ENCODE measurements around the gene ATP11C. TPM values are rescaled to one million over a fixed set of nuclear protein-coding genes. Genes with fewer than 3 reads are reported as not detected.
"Not testable (repeated sequence)": the region's sequence is repeated elsewhere in the genome, so short reads cannot be mapped to it uniquely, and the experiment has no call there.

The ATP11C gene
- total RNA-seq, result 10 to 100 TPM; 15.0 to 21.6 TPM

- Mint-ChIP-seq H3K27me3 (no peaks in the 10 kb centered on the region), H3K36me3 (ENCODE audit: low read depth) (peaks cover 1% of the 10 kb centered on the region), H3K27ac (peak within 1 kb of the TSS; percentile 93), H3K9me3 (ENCODE audit: low read depth) (no peaks in the 10 kb centered on the region), H3K4me3 (peak within 1 kb of the TSS; percentile 79), H3K4me1 (peaks cover 22% of the 10 kb centered on the region)
- ChIA-PET CTCF (interaction anchor here (0.7 kb wide), 1 partner anchor 456 kb away, joined by 4 read pairs; no protein-coding TSS in a partner anchor), POLR2A (interaction anchor here (0.5 to 1.0 kb wide), 3 partner anchors 9 to 121 kb away, joined by 3 to 4 read pairs (median 3); no protein-coding TSS in a partner anchor)
- peak; percentile 90 for DNase-seq
- peak; percentile 88 for ATAC-seq
- intact Hi-C loops (cut with DNase I, micrococcal nuclease), result loop anchor here (2.0 to 10.0 kb wide), 3 partner anchors 168 to 198 kb away; no protein-coding TSS in a partner anchor
Observed at GRCh38 chrX:139932901-139933796, at the start of gene ATP11C. ATP11C (minus strand) TSS chrX:139933053; CDS start chrX:139932042, 1,011 bp downstream.

GRCh38 chrX:139974471-139974870, 41.6 kb upstream of the ATP11C start:
- no peak for DNase-seq
- H3K9me3 Mint-ChIP-seq (ENCODE audit: low read depth), result no peaks in the 10 kb centered on the region
- intact Hi-C loops (cut with DNase I, micrococcal nuclease), result loop anchor here in 1 of 2 experiments (5.0 to 10.0 kb wide), 4 partner anchors 410 to 1850 kb away; no protein-coding TSS in a partner anchor
- no peaks in the 10 kb centered on the region for H3K36me3 Mint-ChIP-seq (ENCODE audit: low read depth)
- peaks cover 5% of the 10 kb centered on the region for H3K27me3 Mint-ChIP-seq
- H3K27ac Mint-ChIP-seq, result no peak overlapping the region
- ChIA-PET CTCF (interaction anchor here (0.6 kb wide), 2 partner anchors 469 to 965 kb away, joined by 3 read pairs; no protein-coding TSS in a partner anchor), POLR2A (no interaction called here)
- no peaks in the 10 kb centered on the region for H3K4me1 Mint-ChIP-seq
- no peak overlapping the region for H3K4me3 Mint-ChIP-seq
- no peak for ATAC-seq

GRCh38 chrX:139972629-139973624, 40.1 kb upstream of the ATP11C start:
- CTCF ChIA-PET, result no interaction called here
- intact Hi-C loops (cut with DNase I, micrococcal nuclease), result loop anchor here in 1 of 2 experiments (5.0 to 10.0 kb wide), 4 partner anchors 408 to 1848 kb away; no protein-coding TSS in a partner anchor
- Mint-ChIP-seq H3K9me3 (ENCODE audit: low read depth) (no peaks in the 10 kb centered on the region), H3K27ac (no peak overlapping the region), H3K36me3 (ENCODE audit: low read depth) (no peaks in the 10 kb centered on the region), H3K4me1 (no peaks in the 10 kb centered on the region), H3K4me3 (no peak overlapping the region), H3K27me3 (peaks cover 5% of the 10 kb centered on the region)
- POLR2A ChIA-PET, result no interaction called here
- DNase-seq (no peak), ATAC-seq (no peak)

- H3K4me1 Mint-ChIP-seq, result no peaks in the 10 kb centered on the region
- H3K4me3 Mint-ChIP-seq, result no peak overlapping the region
- intact Hi-C loops (cut with DNase I, micrococcal nuclease), result loop anchor here in 1 of 2 experiments (5.0 to 10.0 kb wide), 4 partner anchors 407 to 1847 kb away; no protein-coding TSS in a partner anchor
Observed at GRCh38 chrX:139972113-139972512, 39.3 kb upstream of the ATP11C start.

GRCh38 chrX:139971394-139971749, 38.5 kb upstream of the ATP11C start:
- Mint-ChIP-seq H3K4me1 (no peaks in the 10 kb centered on the region), H3K27me3 (peaks cover 5% of the 10 kb centered on the region), H3K27ac (no peak overlapping the region), H3K4me3 (no peak overlapping the region), H3K9me3 (ENCODE audit: low read depth) (no peaks in the 10 kb centered on the region), H3K36me3 (ENCODE audit: low read depth) (no peaks in the 10 kb centered on the region)
- ChIA-PET POLR2A (no interaction called here), CTCF (interaction anchor here (0.6 kb wide), 1 partner anchor 151 kb away, joined by 3 read pairs; no protein-coding TSS in a partner anchor)
- intact Hi-C loops (cut with DNase I, micrococcal nuclease), result loop anchor here in 1 of 2 experiments (5.0 to 10.0 kb wide), 4 partner anchors 407 to 1847 kb away; no protein-coding TSS in a partner anchor
- no peak for DNase-seq
- ATAC-seq, result no peak

More at GRCh38 chrX:139972113-139972512, 39.3 kb upstream of the ATP11C start:
- ChIA-PET CTCF (no interaction called here), POLR2A (no interaction called here)
- no peak overlapping the region for H3K27ac Mint-ChIP-seq
- no peak for DNase-seq
- H3K9me3 Mint-ChIP-seq (ENCODE audit: low read depth), result no peaks in the 10 kb centered on the region
- no peaks in the 10 kb centered on the region for H3K36me3 Mint-ChIP-seq (ENCODE audit: low read depth)
- peaks cover 5% of the 10 kb centered on the region for H3K27me3 Mint-ChIP-seq
- ATAC-seq, result no peak

- Mint-ChIP-seq H3K36me3 (ENCODE audit: low read depth) (no peaks in the 10 kb centered on the region), H3K4me3 (no peak overlapping the region), H3K27ac (no peak overlapping the region), H3K27me3 (peaks cover 5% of the 10 kb centered on the region), H3K4me1 (no peaks in the 10 kb centered on the region), H3K9me3 (ENCODE audit: low read depth) (no peaks in the 10 kb centered on the region)
- POLR2A ChIA-PET, result no interaction called here
- no peak for DNase-seq
- ATAC-seq, result no peak
- CTCF ChIA-PET, result no interaction called here
- intact Hi-C loops (cut with DNase I, micrococcal nuclease), result no loop called here
Observed at GRCh38 chrX:139969286-139969685, 36.4 kb upstream of the ATP11C start.

GRCh38 chrX:139967750-139968149, 34.9 kb upstream of the ATP11C start:
- Mint-ChIP-seq H3K27ac (no peak overlapping the region), H3K36me3 (ENCODE audit: low read depth) (no peaks in the 10 kb centered on the region), H3K4me1 (no peaks in the 10 kb centered on the region), H3K9me3 (ENCODE audit: low read depth) (no peaks in the 10 kb centered on the region), H3K4me3 (no peak overlapping the region), H3K27me3 (peaks cover 5% of the 10 kb centered on the region)
- intact Hi-C loops (cut with DNase I, micrococcal nuclease), result no loop called here
- DNase-seq, result no peak
- POLR2A ChIA-PET, result no interaction called here
- CTCF ChIA-PET, result no interaction called here
- ATAC-seq, result no peak

- peak; percentile 7 for DNase-seq
Observed at GRCh38 chrX:139967300-139967699, 34.4 kb upstream of the ATP11C start.

GRCh38 chrX:139966159-139966558, 33.3 kb upstream of the ATP11C start:
- POLR2A ChIA-PET; H3K9me3 Mint-ChIP-seq (ENCODE audit: low read depth); H3K27ac Mint-ChIP-seq; ATAC-seq; H3K36me3 Mint-ChIP-seq (ENCODE audit: low read depth); intact Hi-C loops (cut with DNase I, micrococcal nuclease); H3K27me3 Mint-ChIP-seq; H3K4me3 Mint-ChIP-seq; H3K4me1 Mint-ChIP-seq: not testable (repeated sequence)
- CTCF ChIA-PET, result interaction anchor here (0.6 to 0.7 kb wide), 3 partner anchors 15 to 114 kb away, joined by 3 to 4 read pairs (median 4); no protein-coding TSS in a partner anchor
- peak; percentile 16 for DNase-seq

More at GRCh38 chrX:139967300-139967699, 34.4 kb upstream of the ATP11C start:
- Mint-ChIP-seq H3K36me3 (ENCODE audit: low read depth) (no peaks in the 10 kb centered on the region), H3K27ac (no peak overlapping the region), H3K9me3 (ENCODE audit: low read depth) (no peaks in the 10 kb centered on the region), H3K4me3 (no peak overlapping the region), H3K4me1 (no peaks in the 10 kb centered on the region), H3K27me3 (peaks cover 5% of the 10 kb centered on the region)
- POLR2A ChIA-PET, result no interaction called here
- CTCF ChIA-PET, result interaction anchor here (0.6 kb wide), 1 partner anchor 98 kb away, joined by 3 read pairs; no protein-coding TSS in a partner anchor
- no peak for ATAC-seq
- intact Hi-C loops (cut with DNase I, micrococcal nuclease), result no loop called here

- no peaks in the 10 kb centered on the region for H3K9me3 Mint-ChIP-seq (ENCODE audit: low read depth)
- no peak within 1 kb of the TSS for H3K27ac Mint-ChIP-seq
- ChIA-PET CTCF (interaction anchor here (0.6 to 0.7 kb wide), 3 partner anchors 156 to 709 kb away, joined by 3 to 4 read pairs (median 4); no protein-coding TSS in a partner anchor), POLR2A (no interaction called here)
- DNase-seq, result no peak
- H3K27me3 Mint-ChIP-seq, result no peaks in the 10 kb centered on the region
- no peak within 1 kb of the TSS for H3K4me3 Mint-ChIP-seq
- no peak for ATAC-seq
- intact Hi-C loops (cut with DNase I, micrococcal nuclease), result no loop called here
- H3K4me1 Mint-ChIP-seq, result no peaks in the 10 kb centered on the region
- H3K36me3 Mint-ChIP-seq (ENCODE audit: low read depth), result no peaks in the 10 kb centered on the region
Observed at GRCh38 chrX:139965421-139965820, 32.6 kb upstream of the ATP11C start, which contains the start of gene CXorf66. CXorf66 (minus strand) TSS chrX:139965521; CDS start chrX:139965496, 25 bp downstream.

GRCh38 chrX:139961091-139961490, 28.2 kb upstream of the ATP11C start:
- H3K27me3 Mint-ChIP-seq; H3K9me3 Mint-ChIP-seq (ENCODE audit: low read depth); H3K4me3 Mint-ChIP-seq; intact Hi-C loops (cut with DNase I, micrococcal nuclease); DNase-seq; H3K36me3 Mint-ChIP-seq (ENCODE audit: low read depth); ATAC-seq; H3K4me1 Mint-ChIP-seq; CTCF ChIA-PET; POLR2A ChIA-PET; H3K27ac Mint-ChIP-seq: not testable (repeated sequence)

Data from activated CD4-positive, alpha-beta T cell treated with anti-CD3 and anti-CD28 coated beads for 36 hours (primary cell).